K562 (cell line): Measurements from ENCODE around the gene PPIL4. TPM values are rescaled to one million over a fixed set of nuclear protein-coding genes. Genes with fewer than 3 reads are reported as not detected.

Experiments
- ATAC-seq: fragments of 200-7000 bp; cut with Tn5 transposase; 3 replicates; pipeline ENCODE4 v1.9.1; 2020; ENCODE audit warnings: moderate library complexity
- BruUV-seq: library from RNA; stranded (reverse); fragments of 400-500 nt; replicated peaks from 2 replicates; lab custom pipeline; 2021; lab: Mats Ljungman, UMichigan
- CTCF ChIA-PET: fragments of 300-600 bp; formaldehyde crosslinking; extraction: SDS; loops from one replicate; lab custom pipeline; 2021; ENCODE audit warnings: low intra/inter-chr PET ratio; lab: Yijun Ruan, JAX
- POLR2A ChIA-PET: fragments of 300-600, 350-650 bp; sonication (Branson Sonifier 250); formaldehyde crosslinking; extraction: SDS; loops from one replicate; lab custom pipeline; 2021; ENCODE audit warnings: antibody characterized with exemption, inconsistent platforms; lab: Yijun Ruan, JAX
- DNase-seq, 4 experiments: peaks; one replicate each; pipeline versions ENCODE4 v3.0.0 to v3.0.0-alpha.2; 2011 to 2018; ENCODE audit warnings: low spot score in 3 of 4, mixed read lengths in 3 of 4; ENCODE audit errors: extremely low read depth in 1 of 4
- FAIRE-seq: peaks from 2 replicates; lab custom pipeline; 2011; peaks lifted over from hg19 to GRCh38; lab: Jason Lieb, UNC
- H2AFZ ChIP-seq: 2 replicates; pipeline ENCODE4 v1.6.0; 2011; ENCODE audit warnings: low read depth, low read length, control low read depth, inconsistent platforms
- H3K27ac ChIP-seq: fragments of 200-600 bp; 3 replicates; pipeline ENCODE4 v1.8.0; 2011; ENCODE audit warnings: low read depth, mild to moderate bottlenecking, control low read depth, inconsistent platforms, low read length, moderate library complexity, mixed read lengths; ENCODE audit errors: extremely low read depth
- H3K27me3 ChIP-seq, 2 experiments: fragments of 300-600 bp in 1 of 2; 2 replicates in 1 of 2; 3 replicates in 1 of 2; pipeline versions ENCODE4 v1.6.0 to v1.8.0; 2011; ENCODE audit warnings: inconsistent platforms in 2 of 2, low read length in 2 of 2, mild to moderate bottlenecking in 1 of 2, mixed read lengths in 1 of 2, moderate library complexity in 1 of 2; ENCODE audit not compliant: control insufficient read depth in 2 of 2, insufficient read depth in 2 of 2
- H3K36me3 ChIP-seq: fragments of 300-600 bp; 3 replicates; pipeline ENCODE4 v1.8.0; 2011; ENCODE audit warnings: mild to moderate bottlenecking, low read length, inconsistent platforms; ENCODE audit not compliant: control insufficient read depth, insufficient read depth
- H3K4me1 ChIP-seq, 2 experiments: fragments of 200-600 bp in 1 of 2; replicated peaks in 1 of 2; 2 replicates in 1 of 2; 3 replicates in 1 of 2; pipeline versions ENCODE4 v1.5.1 to v1.8.0; 2011; ENCODE audit warnings: inconsistent platforms in 2 of 2, low read length in 2 of 2, mild to moderate bottlenecking in 1 of 2, mixed read lengths in 1 of 2, moderate library complexity in 1 of 2; ENCODE audit not compliant: control insufficient read depth in 2 of 2, insufficient read depth in 2 of 2
- H3K4me2 ChIP-seq: 2 replicates; pipeline ENCODE4 v1.6.1; 2011; ENCODE audit warnings: low read length, control low read depth, inconsistent platforms, mixed read lengths; ENCODE audit not compliant: insufficient read depth
- H3K4me3 ChIP-seq: fragments of 200-600 bp; sonication (generic), shearing (Covaris generic); 2 replicates; pipeline ENCODE4 v1.5.1; 2016; ENCODE audit warnings: control low read depth, inconsistent platforms
- H3K79me2 ChIP-seq: fragments of 200-600 bp; 3 replicates; pipeline ENCODE4 v1.8.0; 2011; ENCODE audit warnings: low read length, inconsistent platforms; ENCODE audit not compliant: control insufficient read depth, insufficient read depth
- H3K9ac ChIP-seq, 2 experiments: 2 replicates each; pipeline versions ENCODE4 v1.6.0 to v1.6.1; 2011; ENCODE audit warnings: low read depth in 2 of 2, low read length in 2 of 2, control low read depth in 1 of 2, inconsistent platforms in 1 of 2, mild to moderate bottlenecking in 1 of 2, mixed read lengths in 1 of 2; ENCODE audit not compliant: insufficient read depth in 1 of 2
- H3K9me1 ChIP-seq: one replicate; pipeline ENCODE4 v1.6.0; 2011; ENCODE audit warnings: inconsistent platforms, mild to moderate bottlenecking, low read length, moderate library complexity; ENCODE audit not compliant: control insufficient read depth, insufficient read depth
- H3K9me3 ChIP-seq: replicated peaks from 2 replicates; pipeline ENCODE4 v1.5.1; 2011; ENCODE audit warnings: low read depth, low read length, inconsistent platforms; ENCODE audit not compliant: control insufficient read depth, insufficient read depth
- H4K20me1 ChIP-seq: replicated peaks from 2 replicates; pipeline ENCODE4 v1.6.1; 2011; ENCODE audit warnings: low read length, inconsistent platforms, mixed read lengths; ENCODE audit not compliant: control insufficient read depth, insufficient read depth
- SNRNP70 ChIP-seq: fragments of 200-400 bp; formaldehyde crosslinking; optimal IDR thresholded peaks from 2 replicates; pipeline ENCODE3; 2017; ENCODE audit warnings: low read depth, low read length
- ZC3H8 ChIP-seq: fragments of 450-650 bp; IDR thresholded peaks from 2 replicates; pipeline ENCODE4 v1.6.1; 2017
- ZNF165 ChIP-seq: fragments of 250-450 bp; sonication (Bioruptor Pico); IDR thresholded peaks from 2 replicates; pipeline ENCODE4 v1.4.0; 2020; ENCODE audit warnings: borderline replicate concordance
- WGBS: fragments of 100-300 bp; shearing (Covaris generic); methylation state at CpG from one replicate; pipeline ENCODE4 v1.1.6; 2016; ENCODE audit warnings: low coverage, mixed read lengths; ENCODE audit not compliant: insufficient coverage; ENCODE audit errors: missing lambda C conversion rate; 5-methylcytosine and 5-hydroxymethylcytosine counted together
- in situ Hi-C: fragments of 300-500 bp; cut with MboI; formaldehyde crosslinking; loops from 4 replicates; pipeline ENCODE4 v1.15.0; 2018; ENCODE audit warnings: inconsistent platforms, mixed read lengths
- intact Hi-C: fragments of 100-400 bp; cut with micrococcal nuclease; formaldehyde crosslinking; loops from 2 replicates; pipeline ENCODE4 v1.14.2; 2022
- polyA plus RNA-seq, 8 experiments: library from polyadenylated mRNA; depleted of rRNA in 4 of 8; stranded (reverse) in 5 of 8; unstranded in 3 of 8; fragments of >200 nt; fragmentation: Nextera tagmentation in 2 of 8; fragmentation: Illumina TruSeq in 1 of 8; extraction: Ambion mirVana in 2 of 8; extraction: Trizol in 1 of 8; gene quantifications; 2 replicates each; pipeline versions ENCODE4 v1.2.1 to v1.2.3, GENCODE V29; 2011 to 2014; ENCODE audit warnings: inconsistent platforms in 1 of 8, missing spikeins in 1 of 8
- total RNA-seq, 7 experiments: library from RNA; depleted of rRNA in 6 of 7; stranded (reverse); fragments of >200 nt in 6 of 7; fragmentation: Illumina TruSeq in 2 of 7; extraction: Trizol in 2 of 7; gene quantifications; 2 replicates each; pipeline versions ENCODE4 v1.2.1 to v1.2.3, GENCODE V29; 2011 to 2021; ENCODE audit warnings: low replicate concordance in 1 of 7
- TF ChIP-seq, protein P1 (sequence below): IDR thresholded peaks from 2 replicates; pipeline ENCODE4 v1.6.1; 2014; ENCODE audit warnings: antibody characterized with exemption

PPIL4 gene
- total and polyA plus RNA-seq, 9 of the 15 experiments (the other 6 are each of a cell fraction or from before 2014, with no cell fraction given), result 14.5 to 55.2 (median 45.9) TPM

DNA sequence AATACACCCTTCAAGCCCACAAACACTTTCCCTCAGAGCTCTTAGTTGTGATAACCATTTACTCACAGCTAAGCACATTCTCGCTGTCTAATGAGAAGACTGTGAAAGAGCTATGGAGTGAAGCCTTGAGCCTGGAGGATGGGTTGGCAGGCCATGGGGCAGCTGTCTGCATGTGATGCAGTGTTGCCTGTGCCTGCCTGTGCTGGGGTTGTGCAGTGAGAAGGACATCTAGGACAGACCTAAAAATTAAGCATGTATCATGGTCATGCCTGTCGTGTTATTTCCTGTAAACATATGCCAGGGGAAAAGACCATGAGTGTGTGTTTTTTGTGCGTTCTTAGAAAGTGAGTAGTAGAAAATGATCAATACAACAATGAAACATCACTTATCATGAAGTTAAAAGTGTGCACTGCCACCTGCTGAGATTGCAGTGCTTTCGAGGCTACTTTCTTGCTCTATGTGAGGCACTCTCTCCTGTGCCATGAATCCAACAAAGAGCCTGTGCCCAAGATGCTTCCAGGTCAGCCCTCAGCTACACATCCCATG lies 53.0 kb downstream of the PPIL4 start:
- TF ChIP-seq, protein P1, sequence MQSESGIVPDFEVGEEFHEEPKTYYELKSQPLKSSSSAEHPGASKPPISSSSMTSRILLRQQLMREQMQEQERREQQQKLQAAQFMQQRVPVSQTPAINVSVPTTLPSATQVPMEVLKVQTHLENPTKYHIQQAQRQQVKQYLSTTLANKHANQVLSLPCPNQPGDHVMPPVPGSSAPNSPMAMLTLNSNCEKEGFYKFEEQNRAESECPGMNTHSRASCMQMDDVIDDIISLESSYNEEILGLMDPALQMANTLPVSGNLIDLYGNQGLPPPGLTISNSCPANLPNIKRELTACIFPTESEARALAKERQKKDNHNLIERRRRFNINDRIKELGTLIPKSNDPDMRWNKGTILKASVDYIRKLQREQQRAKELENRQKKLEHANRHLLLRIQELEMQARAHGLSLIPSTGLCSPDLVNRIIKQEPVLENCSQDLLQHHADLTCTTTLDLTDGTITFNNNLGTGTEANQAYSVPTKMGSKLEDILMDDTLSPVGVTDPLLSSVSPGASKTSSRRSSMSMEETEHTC, result no peak
- TF ChIP-seq ZC3H8 (no peak), ZNF165 (CRISPR knock-in tag) (no peak), SNRNP70 (no peak)
- H3K4me1 ChIP-seq, result no peaks in the 10 kb centered on the region
- intact Hi-C loops, result no loop called here
- H3K4me2 ChIP-seq, result no peak overlapping the region
- no peaks in the 10 kb centered on the region for H3K9me3 ChIP-seq
- no peak overlapping the region for H2AFZ ChIP-seq
- H3K4me3 ChIP-seq, result no peak overlapping the region
- no peak; the same call in 2 of the 3 replicates for ATAC-seq
- no peaks in the 10 kb centered on the region for H3K9me1 ChIP-seq
- no peaks in the 10 kb centered on the region for H3K36me3 ChIP-seq
- in situ Hi-C loops, result no loop called here
- no peaks in the 10 kb centered on the region for H3K79me2 ChIP-seq
- no TSS peak for BruUV-seq
- no peak overlapping the region for H3K9ac ChIP-seq
- no peaks in the 10 kb centered on the region for H4K20me1 ChIP-seq
- ChIA-PET POLR2A (interaction anchor here (0.5 to 0.9 kb wide), 2 partner anchors 17 to 944 kb away, joined by 3 to 4 read pairs; no protein-coding TSS in a partner anchor), CTCF (no interaction called here)
- FAIRE-seq, result no peak
- WGBS, result 6% methylated on average over 4 of the region's 4 CpGs
- H3K27ac ChIP-seq, result no peak overlapping the region
- H3K27me3 ChIP-seq, result peaks cover 30 to 49% of the 10 kb centered on the region in 2 experiments
- no peak for DNase-seq
